MV-4-11 (cell line): Measurements from ENCODE around the gene SERPINB4.

Experiments
- DNase-seq: peaks from one replicate; lab custom pipeline; 2025; lab: John Stamatoyannopoulos, UW

The SERPINB4 gene

DNA sequence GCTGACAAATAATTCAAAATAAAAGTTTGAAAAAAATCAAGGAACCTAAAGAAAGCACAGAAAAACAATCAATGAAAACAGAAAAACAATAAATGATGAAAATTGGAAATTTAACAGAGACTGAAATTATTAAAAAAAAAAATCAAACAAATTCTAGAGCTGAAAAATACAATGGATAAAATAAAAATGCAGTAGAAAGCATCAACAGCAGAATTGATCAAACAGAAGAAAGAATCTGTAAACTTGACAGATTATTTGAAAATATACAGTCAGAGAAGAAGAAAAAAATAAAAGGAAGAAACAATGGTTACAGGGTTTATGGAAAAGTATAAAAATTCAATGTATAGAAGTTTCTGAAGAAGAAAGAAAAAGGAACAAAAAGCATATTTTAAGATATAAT lies 16.2 kb downstream of the SERPINB4 start:
- DNase-seq: no peak

DNA sequence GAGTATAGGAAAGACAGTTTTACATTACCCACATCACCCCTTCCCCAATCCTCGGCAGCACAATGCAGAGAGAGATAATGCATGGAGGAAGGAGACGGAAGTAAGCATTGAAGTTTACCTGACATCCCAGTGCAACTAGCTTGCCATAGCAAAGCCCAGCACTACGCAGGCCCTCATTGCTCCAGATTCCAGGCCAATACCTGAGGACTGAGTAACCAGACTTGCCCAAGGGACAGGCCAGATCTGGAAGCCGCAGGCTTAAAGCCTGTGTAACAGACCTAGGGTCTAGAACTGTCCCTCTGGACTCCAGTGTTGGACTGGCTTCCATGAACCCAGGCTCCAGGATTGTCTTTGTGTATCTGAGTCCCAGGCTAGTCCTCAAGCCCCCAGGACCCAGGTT lies 17.6 kb downstream of the SERPINB4 start:
- DNase-seq: no peak

GRCh38 chr18:63624863-63625262 lies 19.2 kb downstream of the SERPINB4 start:
- DNase-seq: no peak

GRCh38 chr18:63619661-63620060 lies 24.4 kb downstream of the SERPINB4 start:
- no peak for DNase-seq

- DNase-seq: no peak
Observed at GRCh38 chr18:63617915-63618234, 26.2 kb downstream of the SERPINB4 start.

GRCh38 chr18:63617049-63617914 lies 26.8 kb downstream of the SERPINB4 start:
- peak; percentile 67 for DNase-seq

- DNase-seq: no peak
Observed at GRCh38 chr18:63613420-63613819, 30.6 kb downstream of the SERPINB4 start.

DNA sequence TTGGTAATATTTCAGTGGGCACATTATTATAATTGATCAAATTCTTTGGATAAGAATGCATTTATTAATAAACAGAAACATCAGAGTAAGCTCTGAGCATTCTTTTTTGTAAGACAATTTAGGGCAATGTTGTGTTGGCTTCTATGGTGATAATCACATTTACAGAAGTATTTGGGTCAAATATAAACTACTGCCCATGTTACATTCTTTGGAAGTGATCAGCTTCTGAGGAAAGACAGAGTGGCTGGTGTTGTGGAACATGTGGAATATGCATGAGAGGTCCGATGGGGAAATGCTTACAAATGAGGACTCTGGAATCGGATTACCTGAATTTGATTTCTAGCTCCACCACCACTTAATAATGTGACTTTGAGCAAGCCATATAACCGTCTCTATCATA lies 37.5 kb downstream of the SERPINB4 start:
- DNase-seq: no peak

DNA sequence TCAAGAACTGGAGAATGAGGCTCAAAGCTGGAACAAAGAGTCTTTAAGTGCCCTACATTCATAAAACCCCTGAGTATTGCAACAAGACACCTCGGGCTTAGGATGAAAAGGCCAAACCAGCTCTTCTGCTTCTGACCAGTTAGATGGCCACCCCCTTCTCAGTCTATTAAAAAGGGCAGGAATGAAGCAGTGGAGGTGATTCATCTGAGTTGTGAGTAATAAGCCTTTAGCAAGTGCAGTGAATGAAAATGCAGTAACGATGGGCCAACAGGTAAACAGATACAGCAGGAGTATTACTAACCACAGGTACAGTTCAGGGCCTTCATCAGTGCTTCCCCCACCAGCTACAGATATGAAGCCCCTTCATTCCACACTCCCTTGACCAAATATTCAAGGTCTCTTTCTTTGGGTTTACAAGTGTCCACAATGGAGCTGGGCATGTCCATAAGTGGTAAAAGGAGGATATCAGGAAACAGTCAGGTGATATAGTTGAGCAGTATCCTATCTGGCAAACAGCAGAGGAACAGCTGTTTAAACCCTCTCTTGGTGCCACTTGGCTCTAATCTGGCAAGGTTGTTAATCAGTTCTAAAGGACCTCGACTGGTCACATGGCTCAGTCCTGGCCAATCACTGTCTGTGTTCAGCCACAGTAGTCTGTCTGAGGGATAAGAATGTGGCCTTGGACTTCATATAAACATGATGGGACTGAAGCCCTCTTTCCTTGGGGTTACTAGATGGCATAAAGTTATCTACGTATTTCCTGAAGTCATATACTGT lies 39.1 kb downstream of the SERPINB4 start:
- no peak for DNase-seq

- no peak for DNase-seq
Observed at GRCh38 chr18:63603772-63604171, 40.3 kb downstream of the SERPINB4 start.

DNA sequence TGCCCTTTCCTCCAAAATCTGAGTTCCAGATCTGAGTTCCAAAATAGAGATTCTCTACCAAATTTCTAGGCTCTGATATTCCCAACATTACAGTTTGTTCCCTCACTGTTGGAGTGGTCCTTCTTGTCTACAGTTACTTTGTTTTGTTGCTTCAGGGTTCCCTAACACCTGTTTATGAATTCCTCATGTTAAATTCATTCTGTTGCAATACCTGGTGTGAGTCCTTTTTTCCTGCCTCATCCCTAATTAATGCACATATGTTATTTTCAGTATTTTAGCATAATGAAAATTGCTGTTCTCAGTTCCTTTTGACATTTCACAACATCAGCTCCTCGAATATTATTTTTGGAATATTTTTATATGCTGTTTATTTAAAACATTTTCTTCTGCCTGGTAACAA lies 40.7 kb downstream of the SERPINB4 start:
- no peak for DNase-seq

- no peak for DNase-seq
Observed at GRCh38 chr18:63596964-63597363, 47.1 kb downstream of the SERPINB4 start.

DNA sequence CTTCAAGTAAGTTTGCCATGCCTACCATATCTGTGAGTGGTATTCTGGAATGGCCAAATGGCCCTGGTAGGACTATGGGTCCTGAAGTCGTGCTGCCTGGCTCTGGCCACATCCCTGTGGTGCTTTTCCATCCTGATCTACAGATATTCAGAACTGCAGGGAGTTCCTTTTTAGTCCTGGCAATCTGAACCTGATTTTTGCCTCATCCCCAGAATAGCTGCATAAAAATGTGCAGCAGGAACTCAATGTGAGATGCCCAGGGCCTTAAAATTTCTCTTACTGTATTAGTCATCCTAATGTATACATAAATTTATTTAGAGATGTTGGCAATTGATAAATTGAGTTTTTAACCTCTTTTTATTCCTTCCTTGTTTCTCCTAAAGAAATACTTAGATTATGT lies 51.6 kb downstream of the SERPINB4 start:
- DNase-seq: no peak

DNA sequence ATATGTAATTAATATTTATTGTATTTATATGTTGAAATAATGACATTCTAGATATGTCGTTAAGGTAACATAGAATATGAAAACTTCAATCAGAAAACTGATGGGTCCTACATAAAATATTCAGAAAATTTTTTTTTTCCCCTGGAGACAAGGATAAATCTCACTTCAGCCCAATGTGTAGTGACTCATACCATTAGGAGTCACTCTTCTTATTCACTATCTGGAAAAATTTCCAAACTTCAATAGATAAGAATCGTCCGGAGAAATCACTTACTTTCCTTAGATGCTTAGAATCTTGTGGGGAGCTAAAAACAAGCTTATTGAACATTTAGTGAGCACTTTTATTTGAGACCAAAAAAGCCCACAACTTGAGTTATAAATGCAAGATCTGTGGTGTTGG lies 52.3 kb downstream of the SERPINB4 start:
- DNase-seq: no peak

DNA sequence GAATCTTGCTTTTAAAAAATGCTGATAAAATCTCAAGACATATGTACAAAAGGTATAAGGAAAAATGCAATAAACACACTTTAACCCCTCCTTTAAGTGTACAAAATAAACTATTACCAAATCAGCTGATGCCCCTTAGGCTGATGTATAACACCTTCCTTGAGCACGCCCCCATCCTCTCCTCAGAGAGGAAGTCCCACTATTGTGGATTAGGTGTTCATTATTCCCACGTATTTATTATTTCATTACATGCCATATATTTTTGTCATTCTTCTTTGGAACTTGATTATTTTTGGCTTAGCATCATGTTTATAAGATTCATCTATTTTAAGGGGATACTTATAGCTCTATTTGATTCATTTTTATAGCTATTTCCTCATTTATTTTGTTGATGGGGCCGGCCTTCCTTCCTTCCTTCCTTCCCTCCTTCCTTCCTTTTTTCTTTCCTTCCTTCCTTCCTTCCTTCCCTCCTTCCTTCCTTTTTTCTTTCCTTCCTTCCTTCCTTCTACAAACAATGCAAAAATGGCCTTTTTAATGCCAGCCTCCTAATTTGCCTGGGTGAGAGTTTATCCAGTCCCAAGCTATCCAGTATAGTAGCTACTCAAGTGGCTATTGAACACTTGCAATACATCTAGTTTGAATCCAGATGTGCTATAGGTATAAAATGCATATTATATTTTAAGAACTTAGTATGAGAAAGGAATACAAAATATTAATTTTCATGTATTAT lies 52.9 kb downstream of the SERPINB4 start:
- no peak for DNase-seq

- peak; percentile 95 for DNase-seq
Observed at GRCh38 chr18:63590373-63590772, 53.7 kb downstream of the SERPINB4 start.

DNA sequence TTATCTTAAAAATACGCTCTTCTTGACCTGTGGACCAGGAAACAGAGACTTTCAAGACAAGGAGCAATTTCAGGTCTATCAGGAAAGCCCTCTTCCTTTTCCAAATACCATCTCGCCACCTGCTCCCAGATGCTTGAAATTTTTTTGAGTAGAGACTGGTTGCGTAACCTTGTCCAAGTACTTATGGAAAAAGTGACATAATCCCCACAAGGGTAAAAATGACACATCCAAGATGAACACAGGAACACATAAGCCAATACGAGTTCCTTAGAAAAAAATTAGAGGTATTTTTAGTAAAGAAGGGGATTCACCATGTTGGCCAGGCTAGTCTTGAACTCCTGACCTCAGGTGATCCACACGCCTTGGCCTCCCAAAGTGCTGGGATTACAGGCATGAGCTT lies 55.1 kb downstream of the SERPINB4 start:
- DNase-seq: peak; percentile 72
